A673 (cell line): ENCODE data around the gene OR51E2. TPM values are rescaled to one million over a fixed set of nuclear protein-coding genes. Genes with fewer than 3 reads are reported as not detected.

Source experiments
- BruUV-seq: library from RNA; stranded (reverse); fragments of 400-500 nt; replicated peaks from 2 replicates; lab custom pipeline; 2021; lab: Mats Ljungman, UMichigan
- CTCF ChIA-PET: fragments of 300-600 bp; sonication (Branson Sonifier 250); formaldehyde crosslinking; loops from one replicate; lab custom pipeline; 2022; ENCODE audit warnings: antibody characterized with exemption; lab: Charles Lee
- POLR2A ChIA-PET: fragments of 300-600 bp; sonication (Branson Sonifier 250); formaldehyde crosslinking; loops from one replicate; lab custom pipeline; 2022; ENCODE audit warnings: antibody characterized with exemption; ENCODE audit not compliant: low non-redundant PET; lab: Charles Lee
- DNase-seq: peaks from one replicate; pipeline ENCODE4 v3.0.0-alpha.2; 2015; ENCODE audit warnings: low spot score
- H3K27ac ChIP-seq: fragments of 200-600 bp; sonication (generic); 2 replicates; pipeline ENCODE4 v1.5.1; 2016; ENCODE audit warnings: mixed run types, low read depth, mild to moderate bottlenecking, mixed read lengths, antibody characterized with exemption, low read length; ENCODE audit not compliant: poor library complexity, severe bottlenecking
- H3K27me3 ChIP-seq: fragments of 200-600 bp; sonication (generic); replicated peaks from 2 replicates; pipeline ENCODE4 v1.6.1; 2017; ENCODE audit warnings: mixed run types, low read depth, mild to moderate bottlenecking, mixed read lengths, antibody characterized with exemption, low read length; ENCODE audit not compliant: insufficient read depth, poor library complexity
- H3K36me3 ChIP-seq: fragments of 200-600 bp; sonication (generic); 2 replicates; pipeline ENCODE4 v1.6.1; 2016; ENCODE audit warnings: mixed run types, mild to moderate bottlenecking, mixed read lengths, antibody characterized with exemption, low read length; ENCODE audit not compliant: insufficient read depth, poor library complexity, severe bottlenecking
- H3K4me1 ChIP-seq: fragments of 200-600 bp; sonication (generic); 2 replicates; pipeline ENCODE4 v1.6.1; 2017; ENCODE audit warnings: mixed run types, mild to moderate bottlenecking, mixed read lengths, antibody characterized with exemption, low read length; ENCODE audit not compliant: insufficient read depth, poor library complexity, severe bottlenecking
- H3K4me3 ChIP-seq: fragments of 200-600 bp; sonication (generic); 2 replicates; pipeline ENCODE4 v1.5.1; 2016; ENCODE audit warnings: low read depth, mixed run types, mild to moderate bottlenecking, mixed read lengths, low read length; ENCODE audit not compliant: poor library complexity, severe bottlenecking
- H3K9me3 ChIP-seq: fragments of 200-600 bp; sonication (generic); 2 replicates; pipeline ENCODE4 v1.6.1; 2016; ENCODE audit warnings: mixed run types, low read depth, mild to moderate bottlenecking, mixed read lengths, antibody characterized with exemption, low read length; ENCODE audit not compliant: poor library complexity, severe bottlenecking
- EZH2 ChIP-seq: fragments of 200-600 bp; sonication (generic); IDR thresholded peaks from 2 replicates; pipeline ENCODE4 v1.6.1; 2017; ENCODE audit warnings: borderline replicate concordance, low read depth, mild to moderate bottlenecking, mixed read lengths, antibody characterized with exemption, low read length; ENCODE audit not compliant: poor library complexity, severe bottlenecking
- intact Hi-C: fragments of 100-400 bp; cut with micrococcal nuclease; formaldehyde crosslinking; loops from one replicate; pipeline ENCODE4 v1.10.0; 2022; ENCODE audit not compliant: unreplicated experiment
- total RNA-seq: library from RNA; stranded (reverse); gene quantifications from 2 replicates; pipeline ENCODE4 v1.2.3, GENCODE V29; 2021
- TF ChIP-seq, protein P1 (sequence below): fragments of 300-800, 200-600 bp; sonication (generic); conservative IDR thresholded peaks from 2 replicates; pipeline ENCODE4 v1.5.1; 2017; ENCODE audit warnings: low read depth, mild to moderate bottlenecking, antibody characterized with exemption, low read length, moderate library complexity, mixed read lengths

Gene OR51E2
- total RNA-seq, 1 experiment from 2014 or later: not detected

GRCh38 chr11:4636136-4636535 is 61.5 kb downstream of the OR51E2 start:
- no TSS peak for BruUV-seq
- H3K4me3 ChIP-seq: no peak overlapping the region
- no peaks in the 10 kb centered on the region for H3K9me3 ChIP-seq
- POLR2A ChIA-PET: no interaction called here
- DNase-seq: no peak
- TF ChIP-seq, protein P1, sequence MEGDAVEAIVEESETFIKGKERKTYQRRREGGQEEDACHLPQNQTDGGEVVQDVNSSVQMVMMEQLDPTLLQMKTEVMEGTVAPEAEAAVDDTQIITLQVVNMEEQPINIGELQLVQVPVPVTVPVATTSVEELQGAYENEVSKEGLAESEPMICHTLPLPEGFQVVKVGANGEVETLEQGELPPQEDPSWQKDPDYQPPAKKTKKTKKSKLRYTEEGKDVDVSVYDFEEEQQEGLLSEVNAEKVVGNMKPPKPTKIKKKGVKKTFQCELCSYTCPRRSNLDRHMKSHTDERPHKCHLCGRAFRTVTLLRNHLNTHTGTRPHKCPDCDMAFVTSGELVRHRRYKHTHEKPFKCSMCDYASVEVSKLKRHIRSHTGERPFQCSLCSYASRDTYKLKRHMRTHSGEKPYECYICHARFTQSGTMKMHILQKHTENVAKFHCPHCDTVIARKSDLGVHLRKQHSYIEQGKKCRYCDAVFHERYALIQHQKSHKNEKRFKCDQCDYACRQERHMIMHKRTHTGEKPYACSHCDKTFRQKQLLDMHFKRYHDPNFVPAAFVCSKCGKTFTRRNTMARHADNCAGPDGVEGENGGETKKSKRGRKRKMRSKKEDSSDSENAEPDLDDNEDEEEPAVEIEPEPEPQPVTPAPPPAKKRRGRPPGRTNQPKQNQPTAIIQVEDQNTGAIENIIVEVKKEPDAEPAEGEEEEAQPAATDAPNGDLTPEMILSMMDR: no peak
- TF ChIP-seq EZH2: no peak
- no peak overlapping the region for H3K27ac ChIP-seq
- no peaks in the 10 kb centered on the region for H3K4me1 ChIP-seq
- intact Hi-C loops: loop anchor here (2.0 to 10.0 kb wide), 3 partner anchors 191 to 1173 kb away; partner anchors contain the start of gene OR52N2
- peaks cover 9% of the 10 kb centered on the region for H3K27me3 ChIP-seq
- no peaks in the 10 kb centered on the region for H3K36me3 ChIP-seq
- CTCF ChIA-PET: interaction anchor here (0.7 to 0.9 kb wide), 2 partner anchors 12 to 190 kb away, joined by 3 to 10 read pairs; no protein-coding TSS in a partner anchor

Other genes with a start within 250 kb of the OR51E2 start
- gene OR52K2, start 248.6 kb downstream of the OR51E2 start, total RNA-seq: not detected in 2 replicates
- gene OR52K1, start 215.2 kb downstream of the OR51E2 start, total RNA-seq: not detected in 2 replicates
- not detected in 2 replicates for gene OR52M1, start 152.7 kb downstream of the OR51E2 start, total RNA-seq
- not detected in 2 replicates for gene OR52I2, start 116.1 kb downstream of the OR51E2 start, total RNA-seq
- not detected in 2 replicates for gene OR52I1, start 103.8 kb downstream of the OR51E2 start, total RNA-seq
- 5.7 and 7.1 TPM in 2 replicates for gene TRIM68, start 89.6 kb downstream of the OR51E2 start, total RNA-seq
- gene OR51D1, start 60.4 kb downstream of the OR51E2 start, total RNA-seq: not detected in 2 replicates
- not detected in 2 replicates for gene OR51E1, start 53.9 kb downstream of the OR51E2 start, total RNA-seq
- gene MMP26, start 6.9 kb upstream of the OR51E2 start, total RNA-seq: not detected in 2 replicates
- gene OR51F1, start 72.1 kb upstream of the OR51E2 start, total RNA-seq: not detected in 2 replicates
- not detected in 2 replicates for gene OR52R1, start 106.5 kb upstream of the OR51E2 start, total RNA-seq
- not detected in 2 replicates for gene OR51F2, start 123.5 kb upstream of the OR51E2 start, total RNA-seq
- not detected in 2 replicates for gene OR51S1, start 151.4 kb upstream of the OR51E2 start, total RNA-seq
- gene OR51T1, start 184.0 kb upstream of the OR51E2 start, total RNA-seq: not detected in 2 replicates
- not detected in 2 replicates for gene OR51A7, start 205.9 kb upstream of the OR51E2 start, total RNA-seq
- not detected in 2 replicates for gene OR51G2, start 221.5 kb upstream of the OR51E2 start, total RNA-seq
- not detected in 2 replicates for gene OR51G1, start 226.5 kb upstream of the OR51E2 start, total RNA-seq
- not detected in 2 replicates for gene OR51A4, start 249.8 kb upstream of the OR51E2 start, total RNA-seq